H1 (cell line): Measurements from ENCODE around the gene TMEM39B. TPM values are rescaled to one million over a fixed set of nuclear protein-coding genes. Genes with fewer than 3 reads are reported as not detected.

Source experiments
- CHD7 ChIP-seq: fragments of 300-600 bp; sonication (generic); IDR thresholded peaks from 2 replicates; pipeline ENCODE4 v1.7.1; 2012; ENCODE audit warnings: low read length, moderate library complexity, mild to moderate bottlenecking, inconsistent platforms; ENCODE audit not compliant: insufficient replicate concordance
- CREB1 ChIP-seq: IDR thresholded peaks from 2 replicates; pipeline ENCODE4 v1.6.1; 2012; ENCODE audit warnings: inconsistent platforms
- CTBP2 ChIP-seq: IDR thresholded peaks from 2 replicates; pipeline ENCODE4 v1.7.0; 2011; ENCODE audit warnings: borderline replicate concordance, mild to moderate bottlenecking, moderate library complexity, mixed read lengths, low read length; ENCODE audit not compliant: insufficient read depth, insufficient read length
- EP300 ChIP-seq, 2 experiments: IDR thresholded peaks; 1 replicate in 1 of 2; 2 replicates in 1 of 2; pipeline ENCODE4 v1.6.1; 2011 to 2012; ENCODE audit warnings: low read depth in 2 of 2, low read length in 2 of 2, mild to moderate bottlenecking in 2 of 2, borderline replicate concordance in 1 of 2, inconsistent platforms in 1 of 2, moderate library complexity in 1 of 2
- FOSL1 ChIP-seq: IDR thresholded peaks from 2 replicates; pipeline ENCODE4 v1.6.1; 2011; ENCODE audit warnings: mild to moderate bottlenecking, low read depth, low read length, moderate library complexity; ENCODE audit not compliant: insufficient read depth
- NANOG ChIP-seq: IDR thresholded peaks from 2 replicates; pipeline ENCODE4 v1.6.1; 2011; ENCODE audit warnings: low read length, low read depth, mild to moderate bottlenecking, inconsistent platforms; ENCODE audit not compliant: insufficient read depth, poor library complexity, severe bottlenecking
- RBBP5 ChIP-seq: IDR thresholded peaks from 2 replicates; pipeline ENCODE4 v1.7.1; 2012; ENCODE audit warnings: low read depth, mild to moderate bottlenecking, inconsistent platforms, low read length, moderate library complexity, borderline replicate concordance
- RFX5 ChIP-seq: IDR thresholded peaks from 2 replicates; pipeline ENCODE4 v1.6.1; 2011; ENCODE audit warnings: low read depth, low read length, improper control_type of control experiment, borderline replicate concordance
- RXRA ChIP-seq: IDR thresholded peaks from 2 replicates; pipeline ENCODE4 v1.6.1; 2011; ENCODE audit warnings: low read depth, mild to moderate bottlenecking, low read length, moderate library complexity; ENCODE audit not compliant: insufficient read depth
- SAP30 ChIP-seq: fragments of 300-600 bp; sonication (generic); IDR thresholded peaks from 2 replicates; pipeline ENCODE4 v1.7.1; 2012; ENCODE audit warnings: low read length, moderate library complexity, mild to moderate bottlenecking, inconsistent platforms; ENCODE audit not compliant: insufficient read depth, insufficient replicate concordance
- SRF ChIP-seq: IDR thresholded peaks from 2 replicates; pipeline ENCODE4 v1.6.1; 2011; ENCODE audit warnings: mild to moderate bottlenecking, low read depth, low read length, moderate library complexity
- polyA plus RNA-seq, 7 experiments: library from polyadenylated mRNA; depleted of rRNA in 3 of 7; stranded (reverse) in 5 of 7; unstranded in 2 of 7; fragments of >200 nt in 5 of 7; fragments of 200-250 nt in 2 of 7; gene quantifications; 1 replicate in 5 of 7; 2 replicates in 1 of 7; 4 replicates in 1 of 7; pipeline versions ENCODE4 v1.2.1 to v1.2.3, GENCODE V29; 2011 to 2013; ENCODE audit warnings: missing spikeins in 2 of 7, mixed read lengths in 2 of 7
- total RNA-seq: library from RNA; stranded (reverse); fragmentation: NEBNext Ultra II Directional; extraction: Animal tissue kit (Norgen Biotek cat#: 25700); gene quantifications from 2 replicates; pipeline ENCODE4 v1.2.1, GENCODE V29; 2021

The TMEM39B gene
- total and polyA plus RNA-seq, 2 of the 8 experiments (the other 6 are each of a cell fraction or from before 2014, with no cell fraction given) = 25.3 to 32.7 TPM

- TF ChIP-seq CHD7 = no peak
- no peak for TF ChIP-seq SRF
- no peak for TF ChIP-seq SAP30
- TF ChIP-seq RXRA = no peak
- TF ChIP-seq NANOG = no peak
- TF ChIP-seq EP300 (IDR thresholded peaks at IDR 0.05; ENCODE audit: borderline replicate concordance in 1 of 2, low read depth in 2 of 2, low read length in 2 of 2) = no peak
- TF ChIP-seq FOSL1 = no peak
- TF ChIP-seq RBBP5 = no peak
- no peak for TF ChIP-seq CREB1
- no peak for TF ChIP-seq RFX5
- no peak for TF ChIP-seq CTBP2
These were observed 49.4 kb upstream of the TMEM39B start (continued) for GRCh38 chr1:32023351-32023750.
